Measurements from ENCODE around the gene RBM20.
"Not testable (repeated sequence)": the region's sequence is repeated elsewhere in the genome, so short reads cannot be mapped to it uniquely, and the experiment has no call there.

RBM20 gene

DNA sequence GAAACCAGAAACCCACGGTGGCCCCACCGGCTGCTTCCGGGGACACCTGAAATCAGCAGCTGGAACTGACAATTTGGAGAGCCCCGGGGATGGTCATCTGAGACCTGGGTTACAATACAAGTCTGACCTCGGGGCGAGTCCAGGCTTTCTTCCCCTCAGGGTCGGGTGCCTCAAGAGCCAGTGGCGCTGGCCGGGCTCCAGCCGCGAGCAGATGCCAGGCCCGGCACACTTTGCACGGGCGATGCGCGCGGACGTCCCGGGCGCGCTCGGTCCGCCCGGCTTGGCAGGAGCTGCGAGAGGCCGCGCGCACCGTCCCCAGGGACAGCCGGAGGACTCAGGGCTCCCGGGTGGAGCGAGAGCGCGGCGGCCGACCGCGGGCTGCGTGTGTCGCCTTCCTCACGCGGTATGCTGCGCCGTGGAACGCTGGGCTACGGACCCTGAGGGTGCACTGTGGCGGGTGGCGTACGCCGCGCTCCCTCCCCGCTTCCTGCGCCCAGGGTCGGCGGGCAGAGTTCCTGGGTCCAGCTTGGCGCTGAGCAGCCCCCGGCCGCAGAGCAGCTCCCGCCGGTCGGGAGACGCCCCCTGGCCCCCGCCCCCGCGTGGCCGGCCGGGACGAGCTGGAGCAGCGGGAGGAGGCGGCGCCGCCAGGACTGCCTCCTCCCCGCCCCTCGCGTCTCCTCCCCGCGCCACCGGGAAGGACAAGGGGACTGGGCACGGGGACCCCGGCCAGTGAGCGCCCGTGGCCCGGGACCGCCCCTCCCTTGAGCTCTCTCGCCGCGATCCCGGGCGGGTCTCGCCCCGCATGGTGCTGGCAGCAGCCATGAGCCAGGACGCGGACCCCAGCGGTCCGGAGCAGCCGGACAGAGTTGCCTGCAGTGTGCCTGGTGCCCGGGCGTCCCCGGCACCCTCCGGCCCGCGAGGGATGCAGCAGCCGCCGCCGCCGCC, at the start of gene RBM20:
Gene RBM20 (plus strand): TSS at position 684 of the 945 bp plus-strand sequence. CDS start 119 bp downstream, at position 803.
- DNase-seq (ENCODE audit: low read depth): no peak

DNA sequence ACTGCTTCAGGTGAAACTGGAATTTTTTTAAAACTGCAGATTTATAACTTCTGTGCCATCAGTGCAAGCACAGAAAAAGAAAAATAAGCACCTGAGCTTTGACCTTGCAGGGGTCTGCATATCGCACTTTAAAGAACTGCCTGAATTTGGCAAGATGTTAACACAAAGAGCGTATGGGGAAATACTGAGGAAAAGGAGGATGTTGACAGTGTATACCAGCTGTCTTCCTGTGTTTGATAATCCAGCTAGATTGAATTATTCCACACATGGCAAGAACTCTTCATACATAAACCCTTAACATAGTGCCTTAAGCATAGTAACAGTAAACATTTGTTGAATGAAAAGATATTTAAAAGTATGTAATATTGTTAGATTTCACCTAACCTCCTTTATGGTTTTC, 46.7 kb upstream of the RBM20 start:
- DNase-seq (ENCODE audit: low read depth): no peak

DNA sequence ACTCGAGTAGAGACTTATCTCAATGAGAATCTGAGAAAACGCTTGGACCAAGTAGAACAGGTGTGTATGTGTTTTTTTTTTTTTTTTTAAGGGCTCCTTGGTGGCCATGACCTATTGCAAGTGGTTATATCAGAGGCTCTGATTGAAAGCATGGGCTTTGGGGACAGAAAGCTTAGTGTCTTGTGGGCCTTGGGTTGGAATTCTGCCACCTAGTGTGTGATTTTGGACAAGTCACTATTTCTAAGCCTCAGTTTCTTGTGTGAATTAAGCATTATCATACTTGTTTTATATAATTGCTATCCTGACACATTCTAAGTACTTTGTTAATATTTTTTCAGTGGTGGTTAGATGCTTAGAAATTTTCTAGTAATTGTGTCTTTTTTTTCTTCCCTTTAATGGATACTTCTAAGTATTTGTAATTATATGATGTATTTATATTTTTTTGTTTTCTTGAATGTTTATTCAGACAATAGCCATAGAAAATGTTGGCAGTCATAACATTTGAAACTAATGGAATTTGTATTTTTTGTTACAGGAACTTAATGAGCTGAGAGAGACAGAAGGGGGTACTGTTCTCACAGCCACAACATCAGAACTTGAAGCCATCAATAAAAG, 43.5 kb upstream of the RBM20 start:
- no peak for DNase-seq (ENCODE audit: low read depth)

GRCh38 chr10:110601581-110601980, 42.6 kb upstream of the RBM20 start:
- no peak for DNase-seq (ENCODE audit: low read depth)

DNA sequence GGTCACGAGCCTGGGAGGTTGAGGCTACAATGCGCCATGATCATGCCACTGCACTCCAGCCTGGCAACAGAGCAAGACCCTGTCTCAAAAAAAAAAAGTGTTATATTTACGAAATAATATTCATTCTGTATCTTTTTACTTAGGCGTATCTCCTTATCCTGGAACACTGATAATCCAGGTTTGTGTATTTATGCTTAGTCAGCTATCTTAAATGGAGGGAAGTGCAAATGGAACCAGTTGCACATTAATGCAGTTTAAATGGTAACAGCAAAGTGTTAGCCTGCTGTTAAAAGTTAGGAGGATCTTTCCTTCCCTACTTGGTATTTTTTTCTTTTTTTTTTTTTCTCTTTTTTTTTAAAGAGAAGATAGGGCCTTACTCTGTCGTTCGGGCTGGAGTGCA, 36.0 kb upstream of the RBM20 start:
- DNase-seq (ENCODE audit: low read depth): no peak

GRCh38 chr10:110609605-110610004, 34.5 kb upstream of the RBM20 start:
- no peak for DNase-seq (ENCODE audit: low read depth)

DNA sequence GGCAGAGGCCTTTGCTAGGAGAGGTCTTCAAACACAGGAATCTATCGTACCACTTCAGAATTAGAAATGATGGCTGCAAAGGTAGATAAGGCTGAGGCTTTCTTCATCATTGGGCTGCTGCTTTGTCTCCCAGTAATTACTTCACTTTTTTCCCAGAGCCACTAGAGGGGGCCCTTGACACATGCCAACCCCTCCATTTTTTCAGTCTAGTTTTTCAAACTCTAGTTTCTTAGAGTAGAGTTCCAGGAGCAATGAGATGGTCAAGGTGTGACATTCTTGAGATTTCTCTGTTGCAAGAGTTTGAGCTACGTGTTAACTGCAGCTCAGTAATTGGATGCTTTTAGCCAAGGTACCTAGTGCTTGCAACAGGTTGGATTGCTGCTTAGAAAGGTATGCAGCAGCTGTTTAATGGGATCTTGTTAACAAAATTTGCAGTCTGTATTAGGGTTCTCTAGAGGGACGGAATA, 33.8 kb upstream of the RBM20 start:
- peak; percentile 38 for DNase-seq (ENCODE audit: low read depth)

DNA sequence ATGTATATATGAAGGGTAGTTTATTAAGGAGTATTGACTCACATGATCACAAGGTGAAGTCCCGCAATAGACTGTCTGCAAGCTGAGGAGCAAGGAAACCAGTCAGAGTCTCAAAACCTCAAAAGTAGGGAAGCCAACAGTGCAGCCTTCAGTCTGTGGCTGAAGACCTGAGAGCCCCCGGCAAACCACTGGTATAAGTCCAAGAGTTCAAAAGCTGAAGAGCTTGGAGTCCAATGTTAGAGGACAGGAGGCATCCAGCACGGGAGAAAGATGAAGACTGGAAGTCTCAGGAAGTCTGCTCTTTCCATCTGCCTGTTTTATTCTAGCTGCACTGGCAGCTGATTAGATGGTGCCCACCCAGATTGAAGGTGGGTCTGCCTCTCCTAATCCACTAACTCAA, 33.4 kb upstream of the RBM20 start:
- not testable (repeated sequence) for DNase-seq (ENCODE audit: low read depth)

DNA sequence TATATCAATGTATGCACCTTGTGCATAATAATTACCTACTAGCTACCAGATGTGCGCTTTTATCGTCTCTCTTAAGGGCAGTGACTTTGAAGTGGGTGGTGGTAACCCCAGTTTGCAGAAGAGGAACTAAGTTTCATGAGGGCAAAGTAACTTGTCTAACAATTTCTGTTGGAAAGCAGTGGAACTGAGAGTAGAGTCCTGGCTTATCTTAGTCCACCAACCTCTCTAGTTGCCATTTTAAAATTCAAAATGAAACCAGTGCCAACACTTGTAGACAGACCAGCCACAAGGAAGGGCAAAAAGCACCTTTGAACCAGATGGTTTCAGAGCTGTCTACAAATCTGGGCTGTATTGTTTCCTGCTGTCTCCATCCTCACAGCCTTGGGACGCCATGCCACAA, 32.0 kb upstream of the RBM20 start:
- no peak for DNase-seq (ENCODE audit: low read depth)

GRCh38 chr10:110612629-110613028, 31.5 kb upstream of the RBM20 start:
- no peak for DNase-seq (ENCODE audit: low read depth)

DNA sequence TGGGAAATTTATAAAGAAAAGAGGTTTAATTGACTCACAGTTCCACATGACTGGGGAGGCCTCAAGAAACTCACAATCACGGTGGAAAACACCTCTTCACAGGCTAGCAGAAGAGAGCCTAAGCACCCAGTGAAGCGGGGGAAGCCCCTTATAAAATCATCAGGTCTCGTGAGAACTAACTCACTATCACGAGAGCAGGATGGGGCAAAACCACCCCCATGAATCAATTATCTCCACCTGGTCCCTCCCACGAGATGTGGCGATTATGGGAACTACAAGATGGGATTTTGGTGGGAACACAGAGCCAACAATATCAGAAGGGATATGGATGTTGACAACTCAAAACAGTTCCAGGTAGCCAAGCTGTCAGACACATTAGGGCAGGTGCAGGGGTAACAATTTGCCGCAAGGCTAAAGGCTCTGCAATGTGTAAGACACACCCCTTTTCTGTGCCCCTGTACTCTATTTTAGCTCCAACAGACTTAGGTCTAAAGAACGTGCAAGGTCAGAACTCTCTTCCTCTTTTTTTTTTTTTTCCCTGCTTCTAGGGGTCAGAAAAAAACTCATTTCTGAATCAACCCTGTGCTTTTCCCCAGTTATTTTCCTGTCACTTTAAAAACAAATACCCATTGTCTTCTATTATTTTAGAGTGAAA, 30.7 kb upstream of the RBM20 start:
- no peak for DNase-seq (ENCODE audit: low read depth)

DNA sequence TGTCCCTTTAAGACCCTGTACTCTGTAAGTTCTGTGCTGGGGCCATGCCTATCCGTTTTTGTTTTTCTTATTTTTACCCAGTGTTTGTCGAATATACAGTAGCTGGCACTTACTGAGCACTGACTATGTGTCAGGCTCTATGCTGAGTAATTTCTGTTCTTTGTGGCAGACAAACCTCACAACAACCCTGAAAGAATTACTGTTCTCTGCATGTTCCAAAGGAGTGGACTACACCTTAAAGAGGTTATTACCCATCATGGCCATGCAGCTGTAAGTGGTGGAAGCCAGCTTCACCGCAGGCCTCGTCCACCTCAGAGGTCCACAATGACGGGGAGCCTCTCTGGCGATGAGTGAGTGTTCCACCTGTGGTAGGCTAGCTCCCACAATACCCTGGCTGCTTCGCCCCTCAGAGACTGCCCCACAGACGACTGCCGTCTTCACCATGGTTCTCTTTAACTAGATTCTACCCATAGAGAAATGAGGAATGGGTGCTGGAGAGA, 30.1 kb upstream of the RBM20 start:
- no peak for DNase-seq (ENCODE audit: low read depth)

GRCh38 chr10:110615057-110615747, 28.9 kb upstream of the RBM20 start:
- no peak for DNase-seq (ENCODE audit: low read depth)

- no peak for DNase-seq (ENCODE audit: low read depth)
Observed at GRCh38 chr10:110616493-110617033, 27.6 kb upstream of the RBM20 start.

DNA sequence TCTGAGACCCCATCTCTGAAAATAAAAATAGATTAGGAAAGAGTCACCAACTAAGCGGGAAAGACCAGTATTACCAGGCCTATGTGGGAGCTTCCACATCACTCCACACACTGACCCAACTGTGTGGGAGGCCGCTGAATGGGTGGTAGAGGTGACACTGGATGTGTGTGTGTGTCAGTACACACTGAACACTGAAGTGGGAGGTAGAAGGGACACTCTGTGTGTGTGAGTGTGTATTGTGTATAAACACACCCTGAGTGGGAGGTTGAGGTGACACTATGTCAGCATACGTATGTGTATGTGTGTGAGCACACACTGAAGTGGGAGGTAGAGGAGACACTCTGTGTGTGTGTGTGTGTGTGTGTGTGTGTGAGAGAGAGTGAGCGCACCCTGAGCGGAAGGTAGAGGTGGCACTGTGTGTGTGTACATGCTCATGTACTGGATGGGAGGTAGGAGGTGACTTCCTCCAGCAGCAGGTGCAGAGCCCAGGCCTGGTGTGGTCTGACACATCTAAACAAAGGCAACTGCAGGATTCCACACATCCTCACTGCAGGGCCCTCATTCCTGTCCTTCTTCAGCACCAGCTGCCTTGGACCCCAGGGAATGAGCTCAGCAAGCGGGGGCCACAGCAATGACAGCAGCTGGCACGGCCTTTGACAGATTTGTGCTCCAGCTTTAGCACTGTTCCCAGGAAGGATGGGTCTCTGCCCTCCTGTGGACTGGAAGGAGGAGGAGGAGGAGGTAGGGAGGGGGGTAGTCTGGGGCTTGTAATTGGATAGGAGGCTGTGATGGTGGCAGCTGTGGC, 26.5 kb upstream of the RBM20 start:
- no peak for DNase-seq (ENCODE audit: low read depth)

- peak; percentile 25 for DNase-seq (ENCODE audit: low read depth)
Observed at GRCh38 chr10:110618230-110618610, 25.9 kb upstream of the RBM20 start.

DNA sequence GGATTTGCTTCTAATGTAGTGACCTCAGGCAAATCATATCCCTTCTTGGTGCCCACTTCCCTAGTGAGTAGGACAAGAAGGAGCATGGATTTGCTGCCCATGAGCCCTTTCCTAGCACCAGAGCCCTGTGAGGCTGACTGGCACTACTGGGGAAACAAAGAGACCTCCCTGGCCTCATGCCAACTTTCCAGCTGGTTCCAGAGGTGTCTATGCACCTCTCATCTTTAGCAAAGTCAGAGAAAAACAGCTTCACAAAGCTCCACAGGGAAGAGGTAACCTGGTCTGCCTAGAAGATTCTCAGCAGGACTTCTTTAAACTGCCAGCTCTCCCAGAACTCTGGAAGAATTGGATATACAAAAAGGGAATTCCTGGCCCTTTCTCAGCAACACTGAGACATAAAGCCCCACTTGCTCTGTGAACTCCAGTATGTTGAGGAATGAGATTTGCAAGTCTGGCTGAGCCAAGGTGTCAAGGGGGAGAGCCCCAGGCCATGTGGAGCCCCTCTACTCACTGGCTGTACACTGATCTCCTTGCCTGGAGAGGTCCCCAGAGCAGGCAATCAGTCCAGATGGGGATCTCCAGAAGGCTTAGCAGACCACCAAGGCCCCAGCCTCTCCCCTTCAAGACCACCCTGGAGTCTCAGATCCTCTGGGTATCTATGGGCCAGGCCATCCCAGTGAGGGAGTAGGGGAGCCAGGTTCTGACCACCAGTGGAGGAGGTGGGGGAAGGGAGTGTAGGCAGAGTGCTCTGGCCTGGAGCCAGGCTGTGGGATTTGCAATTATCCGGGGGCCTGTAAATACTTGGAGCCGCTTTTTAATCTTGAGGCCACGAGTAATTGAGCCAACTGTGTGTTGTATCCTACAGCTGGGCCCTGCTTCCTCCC, 24.4 kb upstream of the RBM20 start:
- no peak for DNase-seq (ENCODE audit: low read depth)

- DNase-seq (ENCODE audit: low read depth): no peak
Observed at GRCh38 chr10:110620398-110620719, 23.8 kb upstream of the RBM20 start.

DNA sequence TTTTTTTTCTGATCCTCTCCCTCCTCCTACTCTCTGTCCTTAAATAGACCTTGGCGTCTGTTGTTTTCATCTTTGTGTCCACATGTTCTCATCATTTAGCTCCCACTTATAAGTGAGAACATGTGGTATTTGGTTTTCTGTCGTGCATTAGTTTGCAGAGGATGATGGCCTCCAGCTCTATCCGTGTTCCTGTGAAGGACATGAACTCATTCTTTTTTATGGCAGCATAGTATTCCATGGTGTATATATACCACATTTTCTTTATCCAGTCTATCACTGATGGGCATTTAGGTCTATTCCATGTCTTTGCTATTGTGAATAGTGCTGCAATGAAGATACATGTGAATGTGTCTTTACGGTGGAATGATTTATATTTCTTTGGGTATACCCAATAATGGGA, 20.8 kb upstream of the RBM20 start:
- not testable (repeated sequence) for DNase-seq (ENCODE audit: low read depth)

GRCh38 chr10:110625356-110625894, 18.7 kb upstream of the RBM20 start:
- no peak for DNase-seq (ENCODE audit: low read depth)

All from stimulated activated CD4-positive, alpha-beta T cell treated with anti-CD3 and anti-CD28 coated beads, Interleukin-2, amount 100 ng/mL, for 4 hours (primary cell).